ENCODE results near the gene PPP1R15B. TPM values are rescaled to one million over a fixed set of nuclear protein-coding genes. Genes with fewer than 3 reads are reported as not detected.

PPP1R15B gene
- total RNA-seq, 4 donors from 2014 or later: 62.3 to 238 (median 124) TPM

GRCh38 chr1:204420039-204421004 lies 8.7 kb upstream of the PPP1R15B start:
- ATAC-seq (ENCODE audit: low FRiP score) (no peak), DNase-seq (ENCODE audit: low spot score) (no peak)
- no peak for TF ChIP-seq CTCF (IDR thresholded peaks at IDR 0.05)

- no peak for TF ChIP-seq CTCF (IDR thresholded peaks at IDR 0.05)
- ATAC-seq (ENCODE audit: low FRiP score) (no peak), DNase-seq (ENCODE audit: low spot score) (no peak)
These were observed 7.4 kb upstream of the PPP1R15B start for GRCh38 chr1:204419064-204419403.

GRCh38 chr1:204418174-204419063 lies 6.8 kb upstream of the PPP1R15B start:
- ATAC-seq (ENCODE audit: low FRiP score) (no peak), DNase-seq (ENCODE audit: low spot score) (no peak)
- TF ChIP-seq CTCF (IDR thresholded peaks at IDR 0.05): no peak

- no peak for DNase-seq (ENCODE audit: low spot score)
- TF ChIP-seq CTCF (IDR thresholded peaks at IDR 0.05): no peak
- ATAC-seq (ENCODE audit: low FRiP score): peak; percentile 90
These were observed 5.7 kb upstream of the PPP1R15B start for GRCh38 chr1:204417074-204417997.

GRCh38 chr1:204416589-204417073 lies 5.0 kb upstream of the PPP1R15B start:
- no peak for TF ChIP-seq CTCF (IDR thresholded peaks at IDR 0.05)
- ATAC-seq (ENCODE audit: low FRiP score): no peak
- DNase-seq (ENCODE audit: low spot score): no peak

GRCh38 chr1:204415351-204415750 lies 3.7 kb upstream of the PPP1R15B start:
- TF ChIP-seq CTCF (IDR thresholded peaks at IDR 0.05): no peak
- no peak for DNase-seq (ENCODE audit: low spot score)
- ATAC-seq (ENCODE audit: low FRiP score): no peak
